Adrenal gland (tissue), 5 donors: Measurements from ENCODE around the gene OR6T1.

Experiments
- CTCF ChIP-seq, 6 experiments: fragments of 450-650 bp in 4 of 6; fragments of 200-600 bp in 2 of 6; sonication (generic) in 1 of 6; IDR thresholded peaks; 1 replicate in 5 of 6; 2 replicates in 1 of 6; pipeline versions ENCODE4 v1.5.1 to v1.8.0; 2016 to 2021; ENCODE audit warnings: antibody characterized with exemption in 6 of 6, mild to moderate bottlenecking in 2 of 6, moderate library complexity in 1 of 6
- POLR2A ChIP-seq, 2 donors: fragments of 450-650 bp; IDR thresholded peaks; one replicate each; pipeline ENCODE4 v1.6.1; 2017; ENCODE audit warnings: antibody characterized with exemption in 2 of 2, mild to moderate bottlenecking in 2 of 2, moderate library complexity in 1 of 2
- donor health status: DM: no; HTN: no; CAD: no.

DNA sequence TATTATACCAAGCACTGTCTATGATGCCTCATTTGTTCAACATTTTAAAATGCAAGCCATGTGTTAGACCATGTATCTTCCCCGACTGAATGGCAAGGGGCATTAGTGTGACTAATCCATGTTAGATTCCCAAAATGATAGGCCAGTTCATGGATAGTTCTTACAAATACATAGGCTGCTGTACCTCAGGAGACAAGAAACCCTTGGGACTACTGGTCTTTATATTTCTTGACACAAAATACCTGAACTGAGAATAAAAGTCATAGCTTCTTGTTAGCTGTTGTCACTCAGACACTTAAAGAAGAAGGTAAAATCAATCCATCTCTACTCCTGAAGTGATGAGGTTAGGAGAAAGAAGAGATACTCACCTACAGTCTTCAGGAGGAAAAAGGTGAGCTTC lies 41.8 kb downstream of the OR6T1 start, which contains the start of gene OR8D4:
- TF ChIP-seq CTCF (IDR thresholded peaks at IDR 0.05), result no peak
- no peak for TF ChIP-seq POLR2A (IDR thresholded peaks at IDR 0.05)
